ENCODE results near the gene TMEM59L. TPM values are rescaled to one million over a fixed set of nuclear protein-coding genes. Genes with fewer than 3 reads are reported as not detected.
"Not testable (repeated sequence)": the region's sequence is repeated elsewhere in the genome, so short reads cannot be mapped to it uniquely, and the experiment has no call there.

Gene TMEM59L
- total and polyA plus RNA-seq, 2 experiments from 2014 or later = 1.5 to 9.1 TPM

DNA sequence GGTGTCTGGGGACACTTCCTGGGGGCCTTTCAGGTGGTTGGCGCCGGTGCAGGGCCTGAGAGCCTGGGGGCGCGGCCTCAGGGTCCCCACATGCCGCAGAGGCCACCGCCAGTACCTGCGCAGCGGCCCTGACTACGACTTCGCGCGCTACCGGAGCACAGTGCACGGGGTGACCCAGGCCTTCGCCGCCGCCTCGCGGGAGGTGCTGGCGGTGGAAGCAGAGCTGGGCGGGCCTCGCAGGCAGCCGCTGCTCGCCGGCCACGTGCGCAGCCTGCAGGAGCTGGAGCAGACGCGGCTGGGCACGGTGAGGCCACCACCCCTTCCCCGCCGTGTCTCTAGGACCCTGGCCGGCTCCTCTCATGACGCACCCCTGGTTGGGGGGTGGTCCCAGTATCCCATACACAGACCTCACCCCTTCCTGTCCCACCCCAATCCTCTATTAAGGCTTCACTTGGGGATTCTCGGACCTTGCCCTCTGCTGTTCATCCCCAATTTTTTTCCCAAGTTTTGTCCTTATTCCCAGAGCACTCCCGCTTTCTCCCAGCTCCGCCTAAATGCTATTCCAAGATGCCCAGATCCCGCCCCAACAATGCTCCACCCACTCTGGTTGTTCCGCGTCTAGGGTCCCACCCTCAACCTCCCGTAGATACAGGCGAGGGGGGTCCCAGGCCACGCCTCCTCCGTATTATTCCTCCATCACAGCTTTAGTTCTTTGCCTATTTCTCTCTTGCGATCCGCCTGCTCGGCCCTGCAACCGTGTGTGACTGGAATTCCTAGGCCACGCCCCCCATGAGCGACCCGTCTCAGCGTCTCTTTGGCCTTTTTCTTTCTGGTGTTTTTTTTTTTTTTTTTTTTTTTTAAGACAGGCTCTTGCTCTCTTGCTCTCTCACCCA is 23.0 kb upstream of the TMEM59L start:
- H3K4me1 ChIP-seq (ENCODE audit: insufficient read depth) = peaks cover 22% of the 10 kb centered on the region
- no peaks in the 10 kb centered on the region for H3K27me3 ChIP-seq
- no peaks in the 10 kb centered on the region for H3K9me3 ChIP-seq (ENCODE audit: low read depth)
- H3K27ac ChIP-seq = peak overlapping the region; percentile 81
- H4K20me1 ChIP-seq (ENCODE audit: insufficient read depth, poor library complexity, severe bottlenecking) = no peaks in the 10 kb centered on the region
- no peaks in the 10 kb centered on the region for H3K36me3 ChIP-seq (replicated peaks; ENCODE audit: insufficient read depth, low read depth)
- H3K79me2 ChIP-seq = peaks cover 4% of the 10 kb centered on the region
- H3K4me2 ChIP-seq = peak overlapping the region; percentile 100
- 3% methylated on average over 48 of the region's 52 CpGs for WGBS (ENCODE audit: low lambda C conversion rate, missing lambda C conversion rate)
- H3K9me2 ChIP-seq (replicated peaks; ENCODE audit: insufficient read depth) = no peaks in the 10 kb centered on the region
- TF ChIP-seq, protein P1, sequence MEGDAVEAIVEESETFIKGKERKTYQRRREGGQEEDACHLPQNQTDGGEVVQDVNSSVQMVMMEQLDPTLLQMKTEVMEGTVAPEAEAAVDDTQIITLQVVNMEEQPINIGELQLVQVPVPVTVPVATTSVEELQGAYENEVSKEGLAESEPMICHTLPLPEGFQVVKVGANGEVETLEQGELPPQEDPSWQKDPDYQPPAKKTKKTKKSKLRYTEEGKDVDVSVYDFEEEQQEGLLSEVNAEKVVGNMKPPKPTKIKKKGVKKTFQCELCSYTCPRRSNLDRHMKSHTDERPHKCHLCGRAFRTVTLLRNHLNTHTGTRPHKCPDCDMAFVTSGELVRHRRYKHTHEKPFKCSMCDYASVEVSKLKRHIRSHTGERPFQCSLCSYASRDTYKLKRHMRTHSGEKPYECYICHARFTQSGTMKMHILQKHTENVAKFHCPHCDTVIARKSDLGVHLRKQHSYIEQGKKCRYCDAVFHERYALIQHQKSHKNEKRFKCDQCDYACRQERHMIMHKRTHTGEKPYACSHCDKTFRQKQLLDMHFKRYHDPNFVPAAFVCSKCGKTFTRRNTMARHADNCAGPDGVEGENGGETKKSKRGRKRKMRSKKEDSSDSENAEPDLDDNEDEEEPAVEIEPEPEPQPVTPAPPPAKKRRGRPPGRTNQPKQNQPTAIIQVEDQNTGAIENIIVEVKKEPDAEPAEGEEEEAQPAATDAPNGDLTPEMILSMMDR (IDR thresholded peaks at IDR 0.05; ENCODE audit: poor library complexity) = no peak
- TF ChIP-seq EZH2 (IDR thresholded peaks at IDR 0.05; ENCODE audit: borderline replicate concordance) (no peak), EZH2phosphoT487 (IDR thresholded peaks at IDR 0.05; ENCODE audit: low read depth, severe bottlenecking, unreplicated experiment) (no peak)
- peak overlapping the region; percentile 94 for H2AFZ ChIP-seq
- DNase-seq (ENCODE audit: low spot score) = peak; percentile 89
- H3K4me3 ChIP-seq = peak overlapping the region; percentile 78

- 37% methylated on average over 40 of the region's 40 CpGs for WGBS (ENCODE audit: low lambda C conversion rate, missing lambda C conversion rate)
- Histone ChIP-seq H3K27ac (peak overlapping the region; percentile 45), H3K9me2 (replicated peaks; ENCODE audit: insufficient read depth) (no peaks in the 10 kb centered on the region), H3K79me2 (peaks cover 4% of the 10 kb centered on the region), H4K20me1 (ENCODE audit: insufficient read depth, poor library complexity, severe bottlenecking) (no peaks in the 10 kb centered on the region), H2AFZ (no peak overlapping the region), H3K36me3 (replicated peaks; ENCODE audit: insufficient read depth, low read depth) (no peaks in the 10 kb centered on the region), H3K27me3 (no peaks in the 10 kb centered on the region), H3K4me2 (peak overlapping the region; percentile 100), H3K9me3 (ENCODE audit: low read depth) (no peaks in the 10 kb centered on the region), H3K4me1 (ENCODE audit: insufficient read depth) (peaks cover 29% of the 10 kb centered on the region), H3K4me3 (no peak overlapping the region)
- TF ChIP-seq, protein P1 (IDR thresholded peaks at IDR 0.05; ENCODE audit: poor library complexity) = peak; percentile 50
- no peak for TF ChIP-seq EZH2 (IDR thresholded peaks at IDR 0.05; ENCODE audit: borderline replicate concordance)
- peak; percentile 79 for DNase-seq (ENCODE audit: low spot score)
Observed at GRCh38 chr19:18590273-18591272, 22.1 kb upstream of the TMEM59L start.

DNA sequence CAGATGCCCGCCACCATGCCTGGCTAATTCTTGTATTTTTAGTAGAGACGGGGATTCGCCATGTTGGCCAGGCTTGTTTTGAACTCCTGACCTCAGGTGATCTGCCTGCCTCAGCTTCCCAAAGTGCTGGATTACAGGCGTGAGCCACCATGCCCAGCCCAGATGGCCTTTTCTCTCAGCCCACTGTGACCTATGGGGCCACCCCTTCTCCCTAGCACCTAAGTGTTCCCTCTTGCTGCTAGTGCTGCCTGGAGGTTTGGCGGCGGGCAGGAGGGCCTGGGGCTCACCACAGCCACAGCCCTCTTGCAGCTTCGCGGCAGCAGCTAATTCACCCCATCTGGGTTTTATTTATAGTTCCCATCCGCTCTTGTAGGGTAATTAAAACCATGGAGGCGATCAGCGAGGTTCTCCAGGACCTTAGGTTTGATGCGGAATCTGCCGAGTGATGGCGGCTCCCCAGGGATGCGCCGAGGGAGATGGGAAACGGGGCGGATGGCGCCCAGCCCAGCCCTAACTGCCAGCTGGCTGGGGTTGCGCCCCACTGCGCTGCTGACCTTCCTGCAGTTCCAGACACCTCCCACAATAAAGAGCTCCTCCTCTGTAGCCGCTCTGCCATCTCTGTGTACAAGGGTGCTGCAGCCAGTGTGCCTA is 20.8 kb upstream of the TMEM59L start:
- TF ChIP-seq EZH2phosphoT487 (IDR thresholded peaks at IDR 0.05; ENCODE audit: low read depth, severe bottlenecking, unreplicated experiment) (no peak), EZH2 (IDR thresholded peaks at IDR 0.05; ENCODE audit: borderline replicate concordance) (no peak)
- TF ChIP-seq, protein P1 (IDR thresholded peaks at IDR 0.05; ENCODE audit: poor library complexity) = no peak
- Histone ChIP-seq H3K4me2 (no peak overlapping the region), H3K79me2 (peaks cover 4% of the 10 kb centered on the region), H3K27ac (peak overlapping the region; percentile 40), H3K36me3 (replicated peaks; ENCODE audit: insufficient read depth, low read depth) (no peaks in the 10 kb centered on the region), H4K20me1 (ENCODE audit: insufficient read depth, poor library complexity, severe bottlenecking) (no peaks in the 10 kb centered on the region), H3K4me3 (no peak overlapping the region), H3K9me3 (ENCODE audit: low read depth) (no peaks in the 10 kb centered on the region), H3K4me1 (ENCODE audit: insufficient read depth) (peaks cover 29% of the 10 kb centered on the region), H2AFZ (no peak overlapping the region), H3K27me3 (peaks cover 7% of the 10 kb centered on the region), H3K9me2 (replicated peaks; ENCODE audit: insufficient read depth) (no peaks in the 10 kb centered on the region)
- no peak for DNase-seq (ENCODE audit: low spot score)
- WGBS (ENCODE audit: low lambda C conversion rate, missing lambda C conversion rate) = 71% methylated on average over 22 of the region's 22 CpGs

DNA sequence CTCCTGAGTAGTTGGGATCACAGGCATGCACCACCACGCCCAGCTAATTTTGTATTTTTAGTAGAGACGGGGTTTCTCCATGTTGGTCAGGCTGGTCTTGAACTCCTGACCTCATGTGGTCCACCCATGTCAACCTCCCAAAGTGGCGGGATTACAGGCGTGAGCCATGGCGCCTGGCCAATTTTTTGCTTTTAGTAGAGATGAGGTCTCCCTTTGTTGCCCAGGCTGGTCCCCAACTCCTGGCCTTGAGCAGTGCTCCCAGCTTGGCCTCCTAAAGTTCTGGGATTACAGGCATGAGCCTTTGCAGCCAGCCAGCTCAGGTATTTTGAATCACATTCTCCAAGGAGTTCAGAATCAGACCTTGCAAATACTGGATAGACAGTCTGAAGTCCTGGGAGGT is 19.9 kb upstream of the TMEM59L start:
- not testable (repeated sequence) for H3K9me2 ChIP-seq (replicated peaks; ENCODE audit: insufficient read depth); H3K9me3 ChIP-seq (ENCODE audit: low read depth); H3K27ac ChIP-seq; H3K36me3 ChIP-seq (replicated peaks; ENCODE audit: insufficient read depth, low read depth); H3K4me2 ChIP-seq; DNase-seq (ENCODE audit: low spot score); H4K20me1 ChIP-seq (ENCODE audit: insufficient read depth, poor library complexity, severe bottlenecking); H3K4me3 ChIP-seq; H2AFZ ChIP-seq; H3K27me3 ChIP-seq; H3K79me2 ChIP-seq
- 86% methylated on average over 5 of the region's 5 CpGs for WGBS (ENCODE audit: low lambda C conversion rate, missing lambda C conversion rate)
- H3K4me1 ChIP-seq (ENCODE audit: insufficient read depth) = peaks cover 29% of the 10 kb centered on the region
